MM.1S (cell line): ENCODE measurements around the gene CBX8.

Experiments used
- DNase-seq: peaks from one replicate; pipeline ENCODE4 v3.0.0-alpha.2; 2015
- H2AFZ ChIP-seq: fragments of 300-600 bp; sonication (generic); 2 replicates; pipeline ENCODE4 v1.6.0; 2016; ENCODE audit warnings: antibody characterized with exemption, low read length
- H3F3A ChIP-seq: fragments of 300-600 bp; sonication (generic); 2 replicates; pipeline ENCODE4 v1.6.1; 2016; ENCODE audit warnings: mild to moderate bottlenecking, antibody characterized with exemption, low read length, moderate library complexity, mixed read lengths; ENCODE audit not compliant: insufficient read depth
- H3K27ac ChIP-seq: fragments of 300-600 bp; sonication (generic); 2 replicates; pipeline ENCODE4 v1.5.1; 2016; ENCODE audit warnings: mild to moderate bottlenecking, low read length
- H3K27me3 ChIP-seq: fragments of 300-600 bp; sonication (generic); replicated peaks from 2 replicates; pipeline ENCODE4 v1.6.0; 2016; ENCODE audit warnings: low read length; ENCODE audit not compliant: insufficient read depth
- H3K36me3 ChIP-seq: fragments of 300-600 bp; sonication (generic); replicated peaks from 2 replicates; pipeline ENCODE4 v1.6.1; 2016; ENCODE audit warnings: mild to moderate bottlenecking, low read length, mixed read lengths; ENCODE audit not compliant: insufficient read depth
- H3K4me1 ChIP-seq: fragments of 300-600 bp; sonication (generic); 2 replicates; pipeline ENCODE4 v1.6.1; 2016; ENCODE audit warnings: low read length, mixed read lengths
- H3K4me2 ChIP-seq: fragments of 300-600 bp; sonication (generic); 2 replicates; pipeline ENCODE4 v1.6.0; 2016; ENCODE audit warnings: low read depth, low read length
- H3K4me3 ChIP-seq: fragments of 300-600 bp; sonication (generic); 2 replicates; pipeline ENCODE4 v1.5.1; 2016; ENCODE audit warnings: low read length, mixed read lengths
- H3K79me2 ChIP-seq: fragments of 300-600 bp; sonication (generic); 2 replicates; pipeline ENCODE4 v1.6.1; 2016; ENCODE audit warnings: mixed run types, low read length, mixed read lengths
- H3K9ac ChIP-seq: fragments of 300-600 bp; sonication (generic); 2 replicates; pipeline ENCODE4 v1.6.1; 2016; ENCODE audit warnings: low read length, mixed read lengths
- H3K9me2 ChIP-seq: fragments of 300-600 bp; sonication (generic); replicated peaks from 2 replicates; pipeline ENCODE4 v1.6.1; 2016; ENCODE audit warnings: mild to moderate bottlenecking, low read length, mixed read lengths; ENCODE audit not compliant: insufficient read depth
- H3K9me3 ChIP-seq: fragments of 300-600 bp; sonication (generic); replicated peaks from 2 replicates; pipeline ENCODE4 v1.6.1; 2016; ENCODE audit warnings: mild to moderate bottlenecking, low read length, mixed read lengths; ENCODE audit not compliant: insufficient read depth
- H4K20me1 ChIP-seq: fragments of 300-600 bp; sonication (generic); 2 replicates; pipeline ENCODE4 v1.6.1; 2016; ENCODE audit warnings: mild to moderate bottlenecking, low read length, moderate library complexity, mixed read lengths; ENCODE audit not compliant: insufficient read depth
- CTCF ChIP-seq: fragments of 300-600 bp; sonication (generic); IDR thresholded peaks from 2 replicates; pipeline ENCODE4 v1.5.1; 2016; ENCODE audit warnings: antibody characterized with exemption, low read length, mixed read lengths
- EZH2 ChIP-seq: fragments of 300-600 bp; sonication (generic); optimal IDR thresholded peaks from 2 replicates; pipeline ENCODE3; 2017; ENCODE audit warnings: low read depth, mild to moderate bottlenecking, antibody characterized with exemption, low read length, mixed read lengths
- EZH2phosphoT487 ChIP-seq: fragments of 300-600 bp; sonication (generic); IDR thresholded peaks from 2 replicates; pipeline ENCODE4 v1.6.1; 2018; ENCODE audit warnings: antibody characterized with exemption, low read length

The CBX8 gene

GRCh38 chr17:79813297-79814126, 16.6 kb upstream of the CBX8 start:
- Histone ChIP-seq H3K27me3 (peaks cover 76% of the 10 kb centered on the region), H2AFZ (no peak overlapping the region), H3K27ac (no peak overlapping the region), H3K36me3 (no peaks in the 10 kb centered on the region), H3K4me1 (no peaks in the 10 kb centered on the region), H3K79me2 (no peaks in the 10 kb centered on the region), H3K4me2 (no peak overlapping the region), H3K9me2 (no peaks in the 10 kb centered on the region), H4K20me1 (no peaks in the 10 kb centered on the region), H3K4me3 (no peak overlapping the region), H3F3A (no peaks in the 10 kb centered on the region), H3K9ac (no peak overlapping the region), H3K9me3 (no peaks in the 10 kb centered on the region)
- no peak for DNase-seq
- TF ChIP-seq CTCF, result no peak
- TF ChIP-seq EZH2, result no peak
- TF ChIP-seq EZH2phosphoT487, result no peak

GRCh38 chr17:79812353-79813258, 15.7 kb upstream of the CBX8 start:
- Histone ChIP-seq H3K4me2 (no peak overlapping the region), H3K27ac (no peak overlapping the region), H3K9ac (no peak overlapping the region), H3F3A (no peaks in the 10 kb centered on the region), H3K27me3 (peaks cover 76% of the 10 kb centered on the region), H2AFZ (no peak overlapping the region), H3K79me2 (no peaks in the 10 kb centered on the region), H3K9me3 (no peaks in the 10 kb centered on the region), H4K20me1 (no peaks in the 10 kb centered on the region), H3K9me2 (no peaks in the 10 kb centered on the region), H3K4me1 (no peaks in the 10 kb centered on the region), H3K36me3 (no peaks in the 10 kb centered on the region), H3K4me3 (no peak overlapping the region)
- TF ChIP-seq EZH2, result peak; percentile 55
- TF ChIP-seq EZH2phosphoT487, result no peak; the same call in 1 of the 2 replicates
- DNase-seq, result no peak

GRCh38 chr17:79811868-79812352, 15.0 kb upstream of the CBX8 start:
- Histone ChIP-seq H3K4me2 (no peak overlapping the region), H3K79me2 (no peaks in the 10 kb centered on the region), H3K27me3 (peaks cover 76% of the 10 kb centered on the region), H3K9me3 (no peaks in the 10 kb centered on the region), H3K4me3 (no peak overlapping the region), H3K9me2 (no peaks in the 10 kb centered on the region), H4K20me1 (no peaks in the 10 kb centered on the region), H3K9ac (no peak overlapping the region), H3K4me1 (no peaks in the 10 kb centered on the region), H3K36me3 (no peaks in the 10 kb centered on the region), H3K27ac (no peak overlapping the region), H3F3A (no peaks in the 10 kb centered on the region), H2AFZ (no peak overlapping the region)
- no peak for DNase-seq
- TF ChIP-seq CTCF (no peak), EZH2phosphoT487 (no peak), EZH2 (peak; percentile 40)
